SK-N-SH (cell line): ENCODE measurements around the gene RPL22.

Experiments used
- CHD2 ChIP-seq: fragments of 150-350 bp; IDR thresholded peaks from 2 replicates; pipeline ENCODE4 v1.6.1; 2018; ENCODE audit warnings: low read length; ENCODE audit not compliant: partially characterized antibody
- EP300 ChIP-seq, 2 experiments: IDR thresholded peaks; 2 replicates each; pipeline versions ENCODE4 v1.4.0 to v1.6.1; 2012; ENCODE audit warnings: borderline replicate concordance in 1 of 2, low read depth in 1 of 2, low read length in 1 of 2
- EZH2phosphoT487 ChIP-seq: fragments of 200-600 bp; sonication (generic); IDR thresholded peaks from 2 replicates; pipeline ENCODE4 v1.6.1; 2017; ENCODE audit warnings: low read depth, mixed run types, mild to moderate bottlenecking, antibody characterized with exemption, moderate library complexity, borderline replicate concordance
- FOXJ3 ChIP-seq: sonication (generic); formaldehyde crosslinking; IDR thresholded peaks from 2 replicates; pipeline ENCODE4 v1.5.1; 2020; ENCODE audit warnings: mild to moderate bottlenecking, missing genetic modification reagents
- GABPA ChIP-seq: IDR thresholded peaks from 2 replicates; pipeline ENCODE4 v1.4.0; 2012; ENCODE audit warnings: low read depth, mild to moderate bottlenecking
- GATA2 ChIP-seq: sonication (generic); formaldehyde crosslinking; IDR thresholded peaks from 2 replicates; pipeline ENCODE4 v1.5.0; 2020; ENCODE audit warnings: mild to moderate bottlenecking, missing genetic modification reagents
- SMC3 ChIP-seq: IDR thresholded peaks from 2 replicates; pipeline ENCODE4 v1.6.1; 2012; ENCODE audit warnings: low read depth, low read length, improper control_type of control experiment
- YY1 ChIP-seq: IDR thresholded peaks from 2 replicates; pipeline ENCODE4 v1.4.0; 2012; ENCODE audit warnings: low read depth, mild to moderate bottlenecking
- TF ChIP-seq, protein P1 (sequence below): fragments of 150-350 bp; IDR thresholded peaks from 2 replicates; pipeline ENCODE4 v1.6.1; 2017; ENCODE audit warnings: antibody characterized with exemption, low read length, low read depth, borderline replicate concordance
- TF ChIP-seq, protein P2 (sequence below): IDR thresholded peaks from 2 replicates; pipeline ENCODE4 v1.6.1; 2012; ENCODE audit warnings: mild to moderate bottlenecking, low read depth, low read length, moderate library complexity
- TF ChIP-seq, protein P3 (sequence below): fragments of 200-600 bp; sonication (generic); IDR thresholded peaks from 2 replicates; pipeline ENCODE4 v1.6.1; 2017; ENCODE audit warnings: antibody characterized with exemption, mild to moderate bottlenecking, moderate library complexity

DNA sequence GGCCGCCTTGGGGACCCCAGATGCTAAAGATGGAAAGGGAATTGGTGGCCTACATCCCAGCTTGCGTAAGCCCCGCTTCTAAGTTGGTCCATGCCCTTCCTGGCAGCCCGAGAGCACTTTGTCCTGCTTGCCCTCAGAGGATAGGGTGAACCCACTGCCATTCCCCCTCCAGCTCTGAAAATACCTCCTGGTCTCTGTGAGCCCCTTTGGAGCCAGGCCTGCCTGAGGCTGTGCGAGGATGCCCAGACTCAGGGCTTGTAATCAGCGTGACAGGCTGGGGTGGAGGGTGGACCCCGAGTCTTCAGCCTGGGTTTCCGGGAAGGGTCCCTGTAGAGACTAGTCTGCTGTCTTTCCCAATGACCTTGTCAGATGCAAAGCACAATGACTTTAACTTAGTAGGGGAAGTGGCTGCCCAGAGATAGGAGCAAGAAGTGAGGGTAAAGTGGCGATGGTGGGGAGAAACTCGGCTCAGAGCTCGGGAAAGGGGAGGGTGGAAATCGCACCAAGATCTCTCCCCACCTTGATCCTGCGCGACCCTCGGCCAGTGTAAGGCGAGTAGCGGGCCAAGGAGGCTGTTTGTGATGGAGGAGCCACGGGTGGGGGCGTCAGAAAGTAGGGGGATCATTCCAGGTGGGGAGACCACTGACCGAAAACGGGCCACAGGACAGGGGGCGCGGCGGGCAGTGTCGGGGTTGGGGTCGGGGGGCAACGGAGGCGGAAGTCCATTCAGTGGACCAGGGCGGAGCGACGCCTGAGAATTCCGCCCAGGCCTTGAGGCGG, 41.9 kb upstream of the RPL22 start:
- no peak for TF ChIP-seq EZH2phosphoT487
- TF ChIP-seq, protein P1, sequence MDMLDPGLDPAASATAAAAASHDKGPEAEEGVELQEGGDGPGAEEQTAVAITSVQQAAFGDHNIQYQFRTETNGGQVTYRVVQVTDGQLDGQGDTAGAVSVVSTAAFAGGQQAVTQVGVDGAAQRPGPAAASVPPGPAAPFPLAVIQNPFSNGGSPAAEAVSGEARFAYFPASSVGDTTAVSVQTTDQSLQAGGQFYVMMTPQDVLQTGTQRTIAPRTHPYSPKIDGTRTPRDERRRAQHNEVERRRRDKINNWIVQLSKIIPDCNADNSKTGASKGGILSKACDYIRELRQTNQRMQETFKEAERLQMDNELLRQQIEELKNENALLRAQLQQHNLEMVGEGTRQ = no peak
- TF ChIP-seq, protein P2, sequence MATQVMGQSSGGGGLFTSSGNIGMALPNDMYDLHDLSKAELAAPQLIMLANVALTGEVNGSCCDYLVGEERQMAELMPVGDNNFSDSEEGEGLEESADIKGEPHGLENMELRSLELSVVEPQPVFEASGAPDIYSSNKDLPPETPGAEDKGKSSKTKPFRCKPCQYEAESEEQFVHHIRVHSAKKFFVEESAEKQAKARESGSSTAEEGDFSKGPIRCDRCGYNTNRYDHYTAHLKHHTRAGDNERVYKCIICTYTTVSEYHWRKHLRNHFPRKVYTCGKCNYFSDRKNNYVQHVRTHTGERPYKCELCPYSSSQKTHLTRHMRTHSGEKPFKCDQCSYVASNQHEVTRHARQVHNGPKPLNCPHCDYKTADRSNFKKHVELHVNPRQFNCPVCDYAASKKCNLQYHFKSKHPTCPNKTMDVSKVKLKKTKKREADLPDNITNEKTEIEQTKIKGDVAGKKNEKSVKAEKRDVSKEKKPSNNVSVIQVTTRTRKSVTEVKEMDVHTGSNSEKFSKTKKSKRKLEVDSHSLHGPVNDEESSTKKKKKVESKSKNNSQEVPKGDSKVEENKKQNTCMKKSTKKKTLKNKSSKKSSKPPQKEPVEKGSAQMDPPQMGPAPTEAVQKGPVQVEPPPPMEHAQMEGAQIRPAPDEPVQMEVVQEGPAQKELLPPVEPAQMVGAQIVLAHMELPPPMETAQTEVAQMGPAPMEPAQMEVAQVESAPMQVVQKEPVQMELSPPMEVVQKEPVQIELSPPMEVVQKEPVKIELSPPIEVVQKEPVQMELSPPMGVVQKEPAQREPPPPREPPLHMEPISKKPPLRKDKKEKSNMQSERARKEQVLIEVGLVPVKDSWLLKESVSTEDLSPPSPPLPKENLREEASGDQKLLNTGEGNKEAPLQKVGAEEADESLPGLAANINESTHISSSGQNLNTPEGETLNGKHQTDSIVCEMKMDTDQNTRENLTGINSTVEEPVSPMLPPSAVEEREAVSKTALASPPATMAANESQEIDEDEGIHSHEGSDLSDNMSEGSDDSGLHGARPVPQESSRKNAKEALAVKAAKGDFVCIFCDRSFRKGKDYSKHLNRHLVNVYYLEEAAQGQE = no peak
- no peak for TF ChIP-seq CHD2
- TF ChIP-seq YY1 = no peak
- TF ChIP-seq, protein P3, sequence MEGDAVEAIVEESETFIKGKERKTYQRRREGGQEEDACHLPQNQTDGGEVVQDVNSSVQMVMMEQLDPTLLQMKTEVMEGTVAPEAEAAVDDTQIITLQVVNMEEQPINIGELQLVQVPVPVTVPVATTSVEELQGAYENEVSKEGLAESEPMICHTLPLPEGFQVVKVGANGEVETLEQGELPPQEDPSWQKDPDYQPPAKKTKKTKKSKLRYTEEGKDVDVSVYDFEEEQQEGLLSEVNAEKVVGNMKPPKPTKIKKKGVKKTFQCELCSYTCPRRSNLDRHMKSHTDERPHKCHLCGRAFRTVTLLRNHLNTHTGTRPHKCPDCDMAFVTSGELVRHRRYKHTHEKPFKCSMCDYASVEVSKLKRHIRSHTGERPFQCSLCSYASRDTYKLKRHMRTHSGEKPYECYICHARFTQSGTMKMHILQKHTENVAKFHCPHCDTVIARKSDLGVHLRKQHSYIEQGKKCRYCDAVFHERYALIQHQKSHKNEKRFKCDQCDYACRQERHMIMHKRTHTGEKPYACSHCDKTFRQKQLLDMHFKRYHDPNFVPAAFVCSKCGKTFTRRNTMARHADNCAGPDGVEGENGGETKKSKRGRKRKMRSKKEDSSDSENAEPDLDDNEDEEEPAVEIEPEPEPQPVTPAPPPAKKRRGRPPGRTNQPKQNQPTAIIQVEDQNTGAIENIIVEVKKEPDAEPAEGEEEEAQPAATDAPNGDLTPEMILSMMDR = no peak
- no peak for TF ChIP-seq FOXJ3 (CRISPR knock-in tag)
- no peak for TF ChIP-seq GABPA
- no peak for TF ChIP-seq SMC3
- no peak for TF ChIP-seq EP300 (IDR thresholded peaks at IDR 0.05; ENCODE audit: borderline replicate concordance in 1 of 2, low read depth in 1 of 2, low read length in 1 of 2)
- no peak for TF ChIP-seq GATA2 (CRISPR knock-in tag)
